ENCODE measurements around the gene SLC5A3. TPM values are rescaled to one million over a fixed set of nuclear protein-coding genes. Genes with fewer than 3 reads are reported as not detected.

The SLC5A3 gene
- total and polyA plus RNA-seq, 10 donors = 1.1 to 22.3 (median 10.5) TPM

DNA sequence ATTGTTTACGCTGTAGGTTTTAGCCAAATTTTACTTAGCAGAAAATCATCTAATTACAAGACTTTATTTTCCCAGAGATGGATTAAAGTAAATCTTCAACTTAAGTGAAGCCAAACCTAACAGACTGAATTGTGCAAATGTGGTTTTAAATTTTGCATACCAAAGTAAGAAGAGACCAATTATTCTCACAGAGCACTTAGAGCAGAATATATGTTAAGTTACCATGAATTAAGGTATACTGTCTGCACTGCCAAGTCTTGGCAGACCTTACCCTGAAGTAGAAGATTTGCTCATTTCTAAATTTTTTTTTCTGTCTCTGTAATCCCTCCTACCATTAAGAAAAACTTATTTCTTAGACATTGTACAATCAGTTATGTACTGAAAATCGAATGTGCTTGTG is 24.1 kb downstream of the SLC5A3 start:
- Histone ChIP-seq H3K27me3 (replicated peaks in 1 of 7) (no peaks in the 10 kb centered on the region), H3K4me1 (peaks cover 0 to 44% (median 5%) of the 10 kb centered on the region in 6 donors), H3K4me3 (no peak overlapping the region), H3K27ac (no peak overlapping the region), H3K9me3 (no peaks in the 10 kb centered on the region), H3K36me3 (peaks cover 0 to 29% (median 18%) of the 10 kb centered on the region in 6 donors)
- 85 to 95% (median 92%) methylated on average over 2 of the region's 2 CpGs for WGBS, 5 donors
- intact Hi-C loops (cut with DNase I; ENCODE audit: low total_unique reads) = no loop called here
- no peak for DNase-seq
- TF ChIP-seq, protein P1, sequence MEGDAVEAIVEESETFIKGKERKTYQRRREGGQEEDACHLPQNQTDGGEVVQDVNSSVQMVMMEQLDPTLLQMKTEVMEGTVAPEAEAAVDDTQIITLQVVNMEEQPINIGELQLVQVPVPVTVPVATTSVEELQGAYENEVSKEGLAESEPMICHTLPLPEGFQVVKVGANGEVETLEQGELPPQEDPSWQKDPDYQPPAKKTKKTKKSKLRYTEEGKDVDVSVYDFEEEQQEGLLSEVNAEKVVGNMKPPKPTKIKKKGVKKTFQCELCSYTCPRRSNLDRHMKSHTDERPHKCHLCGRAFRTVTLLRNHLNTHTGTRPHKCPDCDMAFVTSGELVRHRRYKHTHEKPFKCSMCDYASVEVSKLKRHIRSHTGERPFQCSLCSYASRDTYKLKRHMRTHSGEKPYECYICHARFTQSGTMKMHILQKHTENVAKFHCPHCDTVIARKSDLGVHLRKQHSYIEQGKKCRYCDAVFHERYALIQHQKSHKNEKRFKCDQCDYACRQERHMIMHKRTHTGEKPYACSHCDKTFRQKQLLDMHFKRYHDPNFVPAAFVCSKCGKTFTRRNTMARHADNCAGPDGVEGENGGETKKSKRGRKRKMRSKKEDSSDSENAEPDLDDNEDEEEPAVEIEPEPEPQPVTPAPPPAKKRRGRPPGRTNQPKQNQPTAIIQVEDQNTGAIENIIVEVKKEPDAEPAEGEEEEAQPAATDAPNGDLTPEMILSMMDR (IDR thresholded peaks at IDR 0.05 in 8 of 11, conservative IDR thresholded peaks at IDR 0.05 in 3 of 11) = no peak
- TF ChIP-seq POLR2AphosphoS5 (IDR thresholded peaks at IDR 0.05) (no peak), POLR2A (IDR thresholded peaks at IDR 0.05) (no peak)

DNA sequence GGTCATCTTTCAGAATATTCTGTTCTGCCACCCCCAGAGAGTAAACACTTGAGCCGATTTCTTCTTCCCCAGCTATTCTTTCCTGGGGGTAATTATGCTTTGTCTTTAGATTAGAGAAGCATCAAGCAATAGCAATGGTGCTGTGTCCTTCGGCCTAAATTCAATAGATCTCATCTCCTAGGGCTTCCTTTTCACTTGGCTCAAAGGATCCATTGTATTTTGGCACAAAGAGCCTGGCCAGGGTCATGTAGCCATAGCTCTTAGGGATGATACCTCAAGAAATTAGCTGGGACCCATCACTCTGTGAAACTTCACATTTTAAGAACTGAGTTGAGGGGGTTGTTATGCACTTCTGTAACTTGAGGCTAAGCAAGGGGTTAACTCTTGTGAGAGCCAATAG is 27.0 kb downstream of the SLC5A3 start:
- Histone ChIP-seq H3K9me3 (no peaks in the 10 kb centered on the region), H3K36me3 (peaks cover 0 to 22% (median 12%) of the 10 kb centered on the region in 6 donors), H3K4me3 (no peak overlapping the region), H3K27me3 (replicated peaks in 1 of 7) (no peaks in the 10 kb centered on the region), H3K27ac (no peak overlapping the region), H3K4me1 (peaks cover 0 to 27% (median 0%) of the 10 kb centered on the region in 6 donors)
- intact Hi-C loops (cut with DNase I; ENCODE audit: low total_unique reads) = no loop called here
- WGBS, 5 donors = 86 to 100% (median 96%) methylated on average over 2 of the region's 2 CpGs
- no peak for TF ChIP-seq POLR2AphosphoS5 (IDR thresholded peaks at IDR 0.05)
- DNase-seq = no peak

DNA sequence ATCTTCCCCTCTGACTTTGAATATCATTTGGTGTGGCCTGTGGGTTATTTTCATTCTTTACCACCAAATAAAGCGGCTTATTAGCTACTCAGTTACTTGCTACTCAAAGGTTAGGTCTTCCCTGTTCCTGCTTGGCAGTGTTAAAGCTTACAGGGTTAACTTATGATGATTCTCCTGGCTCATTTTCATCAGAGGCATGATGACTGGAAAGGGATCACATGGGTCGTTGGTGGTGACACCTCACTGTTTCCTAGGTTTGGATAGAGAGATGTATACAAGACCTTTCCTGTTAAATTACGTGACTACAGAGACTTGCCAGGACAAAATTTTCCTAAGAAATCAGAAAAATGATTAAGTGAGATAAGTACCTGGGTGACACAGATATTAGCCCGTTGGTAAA is 27.4 kb downstream of the SLC5A3 start:
- TF ChIP-seq POLR2A (IDR thresholded peaks at IDR 0.05) (no peak), POLR2AphosphoS5 (IDR thresholded peaks at IDR 0.05) (no peak)
- TF ChIP-seq, protein P1 (IDR thresholded peaks at IDR 0.05 in 8 of 11, conservative IDR thresholded peaks at IDR 0.05 in 3 of 11) = no peak
- H3K36me3 ChIP-seq = peaks cover 0 to 18% (median 7%) of the 10 kb centered on the region in 6 donors
- H3K4me1 ChIP-seq = peaks cover 0 to 27% (median 0%) of the 10 kb centered on the region in 6 donors
- no peak overlapping the region for H3K27ac ChIP-seq
- WGBS, 5 donors = 84 to 96% (median 86%) methylated on average over 4 of the region's 4 CpGs
- H3K9me3 ChIP-seq = no peaks in the 10 kb centered on the region
- no peaks in the 10 kb centered on the region for H3K27me3 ChIP-seq (replicated peaks in 1 of 7)
- DNase-seq = no peak
- H3K4me3 ChIP-seq = no peak overlapping the region
- intact Hi-C loops (cut with DNase I; ENCODE audit: low total_unique reads) = no loop called here

DNA sequence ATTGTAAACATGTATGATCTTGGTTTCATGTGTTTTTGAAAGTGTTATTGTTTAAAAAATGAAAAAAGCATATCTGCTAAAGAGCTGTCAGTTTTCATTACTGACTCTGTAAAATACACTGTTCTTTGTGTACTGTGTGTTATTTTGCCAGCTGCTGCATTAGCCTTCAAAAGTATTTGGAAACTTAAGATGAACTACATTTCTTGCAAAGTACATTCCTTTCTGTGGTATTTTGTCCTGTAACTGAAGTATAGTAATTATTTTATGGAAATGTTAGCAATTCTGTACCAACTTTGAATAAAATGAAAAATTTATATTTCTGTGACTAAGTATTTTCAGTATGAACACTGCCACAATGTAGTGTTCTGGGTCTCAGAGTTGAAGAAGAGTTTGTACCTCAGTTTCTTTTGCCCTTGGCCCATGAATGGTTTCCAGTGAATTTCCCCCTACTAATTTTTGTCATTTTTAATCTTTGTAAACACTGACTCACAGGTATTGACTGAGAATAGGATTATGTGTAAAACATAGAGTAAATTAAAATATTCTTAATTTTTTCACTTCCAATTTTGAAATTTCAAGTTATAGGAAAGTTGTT is 32.7 kb downstream of the SLC5A3 start:
- Histone ChIP-seq H3K27me3 (replicated peaks in 1 of 7) (no peaks in the 10 kb centered on the region), H3K9me3 (no peaks in the 10 kb centered on the region), H3K4me1 (peaks cover 0 to 6% (median 0%) of the 10 kb centered on the region in 6 donors), H3K27ac (no peak overlapping the region), H3K36me3 (no peaks in the 10 kb centered on the region), H3K4me3 (no peak overlapping the region)
- intact Hi-C loops (cut with DNase I; ENCODE audit: low total_unique reads) = no loop called here
- TF ChIP-seq POLR2A (IDR thresholded peaks at IDR 0.05) (no peak), POLR2AphosphoS5 (IDR thresholded peaks at IDR 0.05) (no peak)
- TF ChIP-seq, protein P1 (IDR thresholded peaks at IDR 0.05 in 8 of 11, conservative IDR thresholded peaks at IDR 0.05 in 3 of 11) = no peak
- DNase-seq = no peak
